Ishikawa (cell line): ENCODE results near the gene FUS.

Experiments used
- CEBPB ChIP-seq: IDR thresholded peaks from 2 replicates; pipeline ENCODE4 v1.6.1; 2012
- CREB1 ChIP-seq: IDR thresholded peaks from 2 replicates; pipeline ENCODE4 v1.6.1; 2012; ENCODE audit warnings: low read depth
- EGR1 ChIP-seq: IDR thresholded peaks from 2 replicates; pipeline ENCODE4 v1.6.1; 2012
- EP300 ChIP-seq: IDR thresholded peaks from 2 replicates; pipeline ENCODE4 v1.6.1; 2012; ENCODE audit warnings: borderline replicate concordance
- FOXM1 ChIP-seq: IDR thresholded peaks from 2 replicates; pipeline ENCODE4 v1.6.1; 2012; ENCODE audit warnings: low read depth, borderline replicate concordance
- NFIC ChIP-seq: IDR thresholded peaks from 2 replicates; pipeline ENCODE4 v1.6.1; 2012
- RAD21 ChIP-seq: IDR thresholded peaks from 2 replicates; pipeline ENCODE4 v1.6.1; 2012; ENCODE audit warnings: low read depth
- TAF1 ChIP-seq: IDR thresholded peaks from 2 replicates; pipeline ENCODE4 v1.6.1; 2012; ENCODE audit warnings: low read depth, mild to moderate bottlenecking
- TCF12 ChIP-seq: IDR thresholded peaks from 2 replicates; pipeline ENCODE4 v1.6.1; 2012; ENCODE audit warnings: low read depth
- TEAD4 ChIP-seq: IDR thresholded peaks from 2 replicates; pipeline ENCODE4 v1.6.1; 2012
- YY1 ChIP-seq: IDR thresholded peaks from 2 replicates; pipeline ENCODE4 v1.6.1; 2012; ENCODE audit warnings: low read depth
- ZBTB7A ChIP-seq: IDR thresholded peaks from 2 replicates; pipeline ENCODE4 v1.6.1; 2012; ENCODE audit warnings: low read depth
- TF ChIP-seq, protein P1 (sequence below): IDR thresholded peaks from 2 replicates; pipeline ENCODE4 v1.6.1; 2012; ENCODE audit warnings: low read depth, mild to moderate bottlenecking
- TF ChIP-seq, protein P2 (sequence below): IDR thresholded peaks from 2 replicates; pipeline ENCODE4 v1.6.1; 2012
- TF ChIP-seq, protein P3 (sequence below): IDR thresholded peaks from 2 replicates; pipeline ENCODE4 v1.6.1; 2012

The FUS gene

DNA sequence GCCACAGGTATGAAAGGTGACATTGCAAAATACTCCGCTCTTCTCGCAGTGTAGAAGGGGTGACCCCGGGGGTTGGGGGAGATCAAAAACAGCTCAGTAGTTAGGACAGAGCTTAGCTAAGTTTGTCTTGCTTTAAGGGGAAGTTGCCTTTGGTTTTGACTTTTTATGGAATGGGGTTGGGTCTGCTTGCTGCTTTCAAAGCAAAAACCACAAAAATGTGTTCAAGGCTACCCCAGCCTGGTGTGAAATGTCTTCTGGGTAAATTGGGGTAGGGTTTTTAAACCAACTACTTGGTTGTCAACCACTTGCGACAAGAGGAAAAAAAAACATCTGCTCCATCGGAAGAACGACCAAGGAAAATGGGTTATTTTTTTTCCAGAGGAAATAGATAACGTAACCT is 6.2 kb downstream of the FUS start:
- TF ChIP-seq EGR1: no peak
- TF ChIP-seq, protein P1, sequence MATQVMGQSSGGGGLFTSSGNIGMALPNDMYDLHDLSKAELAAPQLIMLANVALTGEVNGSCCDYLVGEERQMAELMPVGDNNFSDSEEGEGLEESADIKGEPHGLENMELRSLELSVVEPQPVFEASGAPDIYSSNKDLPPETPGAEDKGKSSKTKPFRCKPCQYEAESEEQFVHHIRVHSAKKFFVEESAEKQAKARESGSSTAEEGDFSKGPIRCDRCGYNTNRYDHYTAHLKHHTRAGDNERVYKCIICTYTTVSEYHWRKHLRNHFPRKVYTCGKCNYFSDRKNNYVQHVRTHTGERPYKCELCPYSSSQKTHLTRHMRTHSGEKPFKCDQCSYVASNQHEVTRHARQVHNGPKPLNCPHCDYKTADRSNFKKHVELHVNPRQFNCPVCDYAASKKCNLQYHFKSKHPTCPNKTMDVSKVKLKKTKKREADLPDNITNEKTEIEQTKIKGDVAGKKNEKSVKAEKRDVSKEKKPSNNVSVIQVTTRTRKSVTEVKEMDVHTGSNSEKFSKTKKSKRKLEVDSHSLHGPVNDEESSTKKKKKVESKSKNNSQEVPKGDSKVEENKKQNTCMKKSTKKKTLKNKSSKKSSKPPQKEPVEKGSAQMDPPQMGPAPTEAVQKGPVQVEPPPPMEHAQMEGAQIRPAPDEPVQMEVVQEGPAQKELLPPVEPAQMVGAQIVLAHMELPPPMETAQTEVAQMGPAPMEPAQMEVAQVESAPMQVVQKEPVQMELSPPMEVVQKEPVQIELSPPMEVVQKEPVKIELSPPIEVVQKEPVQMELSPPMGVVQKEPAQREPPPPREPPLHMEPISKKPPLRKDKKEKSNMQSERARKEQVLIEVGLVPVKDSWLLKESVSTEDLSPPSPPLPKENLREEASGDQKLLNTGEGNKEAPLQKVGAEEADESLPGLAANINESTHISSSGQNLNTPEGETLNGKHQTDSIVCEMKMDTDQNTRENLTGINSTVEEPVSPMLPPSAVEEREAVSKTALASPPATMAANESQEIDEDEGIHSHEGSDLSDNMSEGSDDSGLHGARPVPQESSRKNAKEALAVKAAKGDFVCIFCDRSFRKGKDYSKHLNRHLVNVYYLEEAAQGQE: no peak
- no peak for TF ChIP-seq YY1
- no peak for TF ChIP-seq TCF12
- TF ChIP-seq CREB1: no peak
- no peak for TF ChIP-seq RAD21
- TF ChIP-seq FOXM1: no peak
- TF ChIP-seq NFIC: no peak
- TF ChIP-seq ZBTB7A: no peak
- TF ChIP-seq TAF1: no peak
- TF ChIP-seq, protein P2, sequence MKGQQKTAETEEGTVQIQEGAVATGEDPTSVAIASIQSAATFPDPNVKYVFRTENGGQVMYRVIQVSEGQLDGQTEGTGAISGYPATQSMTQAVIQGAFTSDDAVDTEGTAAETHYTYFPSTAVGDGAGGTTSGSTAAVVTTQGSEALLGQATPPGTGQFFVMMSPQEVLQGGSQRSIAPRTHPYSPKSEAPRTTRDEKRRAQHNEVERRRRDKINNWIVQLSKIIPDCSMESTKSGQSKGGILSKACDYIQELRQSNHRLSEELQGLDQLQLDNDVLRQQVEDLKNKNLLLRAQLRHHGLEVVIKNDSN: no peak
- TF ChIP-seq CEBPB: no peak
- TF ChIP-seq EP300: no peak
- TF ChIP-seq, protein P3, sequence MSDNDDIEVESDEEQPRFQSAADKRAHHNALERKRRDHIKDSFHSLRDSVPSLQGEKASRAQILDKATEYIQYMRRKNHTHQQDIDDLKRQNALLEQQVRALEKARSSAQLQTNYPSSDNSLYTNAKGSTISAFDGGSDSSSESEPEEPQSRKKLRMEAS: no peak
- no peak for TF ChIP-seq TEAD4

DNA sequence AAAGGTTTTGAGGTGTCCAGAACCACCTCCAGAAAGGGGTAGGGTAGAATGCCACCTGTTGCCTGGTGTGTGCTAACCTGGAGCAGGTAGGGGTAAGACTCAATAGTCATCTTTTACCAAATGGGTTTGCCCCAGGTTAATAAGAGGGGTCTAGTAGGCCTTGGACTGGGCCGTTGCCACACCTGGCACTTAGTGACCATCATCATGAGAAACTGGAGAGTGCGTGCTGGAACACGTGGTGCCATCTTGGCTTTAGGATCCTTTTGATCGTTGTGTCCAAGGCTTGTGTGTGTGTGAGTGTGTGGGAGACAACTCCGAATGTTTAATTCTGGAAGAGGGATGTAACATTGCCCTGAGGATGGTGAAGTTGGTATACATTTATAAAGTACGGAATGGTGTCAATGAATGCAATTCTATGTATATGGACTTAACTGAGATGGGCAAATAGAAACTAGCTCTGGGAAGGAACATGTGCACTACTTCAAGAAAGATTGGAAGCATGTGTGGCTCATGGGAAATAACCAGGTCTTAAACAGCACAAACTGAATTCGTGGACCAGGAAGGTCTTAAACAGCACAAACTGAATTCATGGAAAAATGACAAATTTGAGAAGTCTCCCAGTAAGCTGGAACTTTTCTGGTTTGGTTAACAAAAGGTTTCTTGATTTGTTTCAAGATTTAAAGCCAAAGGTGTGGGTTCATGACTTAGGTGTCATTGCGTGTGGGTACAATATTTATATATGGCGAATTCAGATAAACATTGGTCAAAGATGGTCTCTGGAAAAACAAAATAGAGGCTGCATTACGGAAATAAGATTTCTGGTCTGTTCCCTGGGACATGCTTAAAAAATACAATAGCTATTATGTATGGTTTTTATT is 7.2 kb downstream of the FUS start:
- no peak for TF ChIP-seq TCF12
- TF ChIP-seq NFIC: no peak
- TF ChIP-seq, protein P3: no peak
- no peak for TF ChIP-seq CREB1
- TF ChIP-seq EP300: no peak
- TF ChIP-seq CEBPB: no peak
- TF ChIP-seq ZBTB7A: no peak
- TF ChIP-seq YY1: no peak
- no peak for TF ChIP-seq RAD21
- no peak for TF ChIP-seq TEAD4
- TF ChIP-seq FOXM1: no peak
- TF ChIP-seq, protein P1: no peak
- no peak for TF ChIP-seq EGR1
- TF ChIP-seq TAF1: no peak

DNA sequence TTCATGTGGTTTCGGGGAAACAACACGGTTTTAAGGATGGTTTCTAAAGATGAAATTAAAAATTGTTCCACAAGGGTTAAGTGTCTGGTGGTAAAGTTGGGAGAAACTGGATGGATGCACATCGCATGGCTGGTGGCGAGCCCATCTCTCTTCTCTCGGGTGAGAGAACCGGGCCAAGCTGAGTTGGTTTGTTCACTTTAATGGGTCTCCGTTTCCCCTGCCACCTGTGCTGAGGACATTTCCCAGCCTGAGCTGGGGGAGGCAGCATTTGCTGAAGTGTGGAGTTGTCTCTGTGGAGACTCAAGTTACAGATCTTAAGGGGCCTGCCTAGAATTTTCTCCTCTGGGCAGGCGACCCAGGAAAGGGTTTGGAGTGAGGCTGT is 7.9 kb downstream of the FUS start:
- TF ChIP-seq EP300 (no peak), YY1 (no peak)

DNA sequence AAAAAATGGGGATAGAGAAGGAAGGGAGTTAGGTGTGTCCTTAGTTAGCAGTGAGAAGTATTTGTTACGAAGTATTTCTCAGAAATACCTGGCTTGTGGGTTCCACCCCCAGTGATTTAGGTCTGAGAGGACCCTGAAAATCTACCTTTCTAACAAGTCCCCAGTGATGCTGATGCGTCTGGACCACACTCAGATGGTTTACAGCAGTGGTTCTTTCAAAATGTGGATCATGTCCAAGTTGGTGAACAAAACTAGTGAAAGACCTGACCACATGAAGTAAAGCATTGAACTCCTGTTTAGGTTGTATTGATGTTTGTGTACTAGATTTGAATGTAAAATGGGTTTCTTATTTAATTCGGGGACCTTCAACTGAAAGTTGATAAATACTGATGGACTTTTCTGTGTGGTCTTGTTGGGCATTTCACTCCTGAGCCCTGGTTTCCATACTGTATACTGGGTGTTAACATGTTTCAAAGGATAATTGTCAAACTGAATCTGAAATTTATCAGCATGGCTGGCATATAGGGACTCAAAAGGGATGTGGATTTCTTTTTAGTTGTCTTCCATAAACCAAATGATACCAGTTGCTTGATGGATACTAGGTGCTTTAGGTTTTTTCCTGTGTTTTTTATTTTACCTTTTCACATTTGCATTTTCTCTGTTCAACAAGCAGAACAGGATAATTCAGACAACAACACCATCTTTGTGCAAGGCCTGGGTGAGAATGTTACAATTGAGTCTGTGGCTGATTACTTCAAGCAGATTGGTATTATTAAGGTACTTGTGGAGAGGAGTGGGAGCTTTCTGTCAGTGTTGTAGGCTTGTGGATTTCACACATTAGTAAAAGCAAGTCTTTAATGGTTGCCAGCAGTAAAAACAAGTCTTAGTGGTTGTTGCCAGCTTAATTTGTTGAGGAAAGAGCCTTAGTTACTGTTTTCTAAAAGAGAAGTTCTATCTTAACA is 8.8 kb downstream of the FUS start:
- no peak for TF ChIP-seq TCF12
- TF ChIP-seq ZBTB7A: no peak
- TF ChIP-seq CEBPB: no peak
- TF ChIP-seq, protein P2: no peak
- TF ChIP-seq FOXM1: no peak
- TF ChIP-seq CREB1: no peak
- TF ChIP-seq, protein P1: no peak
- TF ChIP-seq TAF1: no peak
- TF ChIP-seq EP300: no peak
- TF ChIP-seq, protein P3: no peak
- TF ChIP-seq YY1: no peak
- TF ChIP-seq RAD21: no peak
- TF ChIP-seq NFIC: no peak
- no peak for TF ChIP-seq TEAD4
- no peak for TF ChIP-seq EGR1
